Measurements from ENCODE around the gene GRIA4.

GRIA4 gene

GRCh38 chr11:105609832-105610781 lies at the start of gene GRIA4:
Gene GRIA4 (plus strand): TSS chr11:105610073. CDS start chr11:105610998, 925 bp downstream.
- H3K9me2 ChIP-seq (replicated peaks; ENCODE audit: insufficient read depth, low read length) = no peaks in the 10 kb centered on the region
- H3F3A ChIP-seq (ENCODE audit: insufficient read depth) = no peaks in the 10 kb centered on the region
- no peak within 1 kb of the TSS for H2AFZ ChIP-seq (ENCODE audit: low read depth, low read length, severe bottlenecking)
- H3K9me3 ChIP-seq (ENCODE audit: insufficient read depth, low read length) = no peaks in the 10 kb centered on the region
- H3K4me3 ChIP-seq (ENCODE audit: insufficient read depth, low read length, poor library complexity, severe bottlenecking) = no peak within 1 kb of the TSS
- H4K20me1 ChIP-seq (ENCODE audit: low read depth, low read length) = no peaks in the 10 kb centered on the region
- H3K36me3 ChIP-seq (ENCODE audit: low read length) = no peaks in the 10 kb centered on the region
- H3K27me3 ChIP-seq (ENCODE audit: low read length) = no peaks in the 10 kb centered on the region
- H3K79me2 ChIP-seq (ENCODE audit: insufficient read depth, low read length) = no peaks in the 10 kb centered on the region
- H3K27ac ChIP-seq (ENCODE audit: low read depth, low read length) = no peak within 1 kb of the TSS
- no peak within 1 kb of the TSS for H3K4me2 ChIP-seq (ENCODE audit: low read depth, low read length, poor library complexity, severe bottlenecking)
- H3K9ac ChIP-seq (ENCODE audit: low read length) = no peak within 1 kb of the TSS
- TF ChIP-seq CTCF (IDR thresholded peaks at IDR 0.05; ENCODE audit: insufficient read depth, low read length, poor library complexity, severe bottlenecking) = no peak
- TF ChIP-seq EZH2phosphoT487 (conservative IDR thresholded peaks at IDR 0.05; ENCODE audit: low read length) = no peak

DNA sequence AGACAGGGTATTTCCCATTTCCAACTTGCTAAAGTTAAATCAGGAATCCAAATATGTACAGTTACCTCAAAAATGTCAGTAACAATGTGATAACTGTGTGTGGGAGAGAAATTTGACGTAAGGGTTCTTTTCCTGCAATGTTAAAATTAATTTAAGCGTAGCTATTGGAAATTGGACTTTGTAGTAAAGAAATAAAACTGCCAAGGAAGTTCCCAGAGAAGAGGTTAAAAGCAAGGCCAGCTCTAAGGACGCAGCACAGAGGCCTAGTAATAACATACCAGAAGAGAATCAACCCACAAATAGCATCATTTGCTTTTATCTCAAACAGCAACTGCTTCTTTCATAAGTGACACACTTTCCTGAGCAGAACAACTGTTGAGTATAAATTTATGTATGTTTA lies 36.8 kb upstream of the GRIA4 start:
- TF ChIP-seq CTCF (IDR thresholded peaks at IDR 0.05; ENCODE audit: insufficient read depth, low read length, poor library complexity, severe bottlenecking) (no peak), EZH2phosphoT487 (conservative IDR thresholded peaks at IDR 0.05; ENCODE audit: low read length) (no peak)
- Histone ChIP-seq H4K20me1 (ENCODE audit: low read depth, low read length) (no peaks in the 10 kb centered on the region), H3K9me2 (replicated peaks; ENCODE audit: insufficient read depth, low read length) (no peaks in the 10 kb centered on the region), H3K4me3 (ENCODE audit: insufficient read depth, low read length, poor library complexity, severe bottlenecking) (no peak overlapping the region), H3F3A (ENCODE audit: insufficient read depth) (no peaks in the 10 kb centered on the region), H3K79me2 (ENCODE audit: insufficient read depth, low read length) (no peaks in the 10 kb centered on the region), H3K36me3 (ENCODE audit: low read length) (no peaks in the 10 kb centered on the region), H3K9me3 (ENCODE audit: insufficient read depth, low read length) (no peaks in the 10 kb centered on the region), H3K4me2 (ENCODE audit: low read depth, low read length, poor library complexity, severe bottlenecking) (no peak overlapping the region), H3K9ac (ENCODE audit: low read length) (no peak overlapping the region), H2AFZ (ENCODE audit: low read depth, low read length, severe bottlenecking) (no peak overlapping the region), H3K27ac (ENCODE audit: low read depth, low read length) (no peak overlapping the region), H3K27me3 (ENCODE audit: low read length) (no peaks in the 10 kb centered on the region)

GRCh38 chr11:105574974-105575373 lies 34.9 kb upstream of the GRIA4 start:
- H3K4me2 ChIP-seq (ENCODE audit: low read depth, low read length, poor library complexity, severe bottlenecking) = no peak overlapping the region
- no peaks in the 10 kb centered on the region for H3K27me3 ChIP-seq (ENCODE audit: low read length)
- H3K9me2 ChIP-seq (replicated peaks; ENCODE audit: insufficient read depth, low read length) = no peaks in the 10 kb centered on the region

More at GRCh38 chr11:105574974-105575373, 34.9 kb upstream of the GRIA4 start:
- Histone ChIP-seq H3K79me2 (ENCODE audit: insufficient read depth, low read length) (no peaks in the 10 kb centered on the region), H3K36me3 (ENCODE audit: low read length) (no peaks in the 10 kb centered on the region), H3K9me3 (ENCODE audit: insufficient read depth, low read length) (no peaks in the 10 kb centered on the region), H3K27ac (ENCODE audit: low read depth, low read length) (no peak overlapping the region), H2AFZ (ENCODE audit: low read depth, low read length, severe bottlenecking) (no peak overlapping the region), H3F3A (ENCODE audit: insufficient read depth) (no peaks in the 10 kb centered on the region), H4K20me1 (ENCODE audit: low read depth, low read length) (no peaks in the 10 kb centered on the region), H3K4me3 (ENCODE audit: insufficient read depth, low read length, poor library complexity, severe bottlenecking) (no peak overlapping the region), H3K9ac (ENCODE audit: low read length) (no peak overlapping the region)
- TF ChIP-seq CTCF (IDR thresholded peaks at IDR 0.05; ENCODE audit: insufficient read depth, low read length, poor library complexity, severe bottlenecking) (no peak), EZH2phosphoT487 (conservative IDR thresholded peaks at IDR 0.05; ENCODE audit: low read length) (no peak)
